GM12892 (cell line): ENCODE results near the gene PRICKLE4.

Experiments used
- POLR2A ChIP-seq: IDR thresholded peaks from 2 replicates; pipeline ENCODE4 v1.6.1; 2011; ENCODE audit warnings: low read depth, low read length, control low read depth
- POLR2AphosphoS5 ChIP-seq: IDR thresholded peaks from 2 replicates; pipeline ENCODE4 v1.6.1; 2011; ENCODE audit warnings: low read depth, low read length, control low read depth
- TAF1 ChIP-seq: IDR thresholded peaks from 2 replicates; pipeline ENCODE4 v1.6.1; 2011; ENCODE audit warnings: low read depth, mild to moderate bottlenecking, control low read depth, low read length, borderline replicate concordance

DNA sequence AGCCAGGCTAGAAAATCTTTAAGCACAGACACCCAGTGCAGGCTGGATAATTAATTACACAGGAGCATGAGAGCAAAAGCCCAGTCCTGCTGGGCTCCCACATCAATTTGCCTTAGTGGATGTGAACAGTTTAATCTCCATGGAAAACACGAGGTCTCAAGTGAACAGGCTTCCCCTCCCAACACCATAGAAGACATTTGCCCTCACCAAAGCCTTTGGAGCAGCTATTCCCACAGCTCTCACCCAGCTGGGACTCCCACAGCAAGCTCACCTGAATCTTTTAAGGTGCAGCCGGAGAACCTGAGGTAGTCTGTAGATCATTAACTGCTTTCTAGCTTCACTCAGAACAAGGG is 19.0 kb downstream of the PRICKLE4 start:
- no peak for TF ChIP-seq POLR2AphosphoS5
- TF ChIP-seq POLR2A, result no peak
- no peak for TF ChIP-seq TAF1
